B cell (primary cell): Measurements from ENCODE around the gene MAGI2.

Experiments
- CTCF ChIP-seq: fragments of 200-600 bp; IDR thresholded peaks from one replicate; pipeline ENCODE4 v1.8.0; 2022; ENCODE audit warnings: antibody characterized with exemption, mild to moderate bottlenecking
- EZH2 ChIP-seq: IDR thresholded peaks from 2 replicates; pipeline ENCODE4 v1.6.1; 2012; ENCODE audit warnings: borderline replicate concordance, low read depth, mild to moderate bottlenecking, moderate library complexity, low read length; ENCODE audit not compliant: insufficient read depth, poor library complexity, severe bottlenecking

- TF ChIP-seq CTCF (no peak), EZH2 (no peak)
Observed at GRCh38 chr7:78675511-78675910, 778.0 kb downstream of the MAGI2 start.
